Body of pancreas (tissue), 4 donors: ENCODE results near the gene C5AR2.

Experiments used
- CTCF ChIP-seq, 7 experiments: fragments of 450-650 bp in 4 of 7; fragments of 200-600 bp in 3 of 7; sonication (generic) in 3 of 7; IDR thresholded peaks; one replicate each; pipeline ENCODE4 v1.5.1; 2016 to 2019; ENCODE audit warnings: antibody characterized with exemption in 7 of 7
- POLR2A ChIP-seq, 3 donors: fragments of 450-650 bp; IDR thresholded peaks; one replicate each; pipeline ENCODE4 v1.6.1; 2016; ENCODE audit warnings: antibody characterized with exemption in 3 of 3, mild to moderate bottlenecking in 2 of 3

DNA sequence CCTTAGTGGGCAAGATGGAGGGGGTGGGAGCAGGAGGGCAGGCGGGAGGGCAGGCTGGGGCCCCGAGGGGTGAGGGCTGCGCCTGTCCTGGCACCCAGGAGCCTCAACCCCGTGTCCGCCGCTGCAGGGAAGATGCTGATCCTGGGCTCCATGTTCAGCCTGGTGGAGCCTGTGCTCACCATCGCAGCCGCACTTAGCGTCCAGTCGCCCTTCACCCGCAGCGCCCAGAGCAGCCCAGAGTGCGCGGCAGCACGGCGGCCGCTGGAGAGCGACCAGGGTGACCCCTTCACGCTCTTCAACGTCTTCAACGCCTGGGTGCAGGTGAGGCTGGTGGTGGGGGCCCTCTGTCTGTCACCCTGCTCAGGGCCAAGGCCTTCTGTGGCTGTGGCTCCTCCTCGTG lies 40.6 kb downstream of the C5AR2 start:
- TF ChIP-seq CTCF (IDR thresholded peaks at IDR 0.05) (no peak), POLR2A (IDR thresholded peaks at IDR 0.05) (no peak)
